HG02884 (cell line): Measurements from ENCODE around the gene ZKSCAN4.

ENCODE experiments used
- ATAC-seq: cut with Tn5 transposase; IDR thresholded peaks from one replicate; pipeline ENCODE4 v1.9.1; 2021; ENCODE audit warnings: mild to moderate bottlenecking, moderate library complexity; ENCODE audit not compliant: unreplicated experiment

Gene ZKSCAN4

GRCh38 chr6:28250747-28251146 is 1.3 kb downstream of the ZKSCAN4 start:
- ATAC-seq = no peak

GRCh38 chr6:28248916-28249315 is 3.2 kb downstream of the ZKSCAN4 start:
- ATAC-seq = no peak

GRCh38 chr6:28245206-28245941 is 6.7 kb downstream of the ZKSCAN4 start:
- no peak for ATAC-seq

GRCh38 chr6:28243946-28244345 is 8.1 kb downstream of the ZKSCAN4 start:
- no peak for ATAC-seq

GRCh38 chr6:28240471-28240870 is 11.6 kb downstream of the ZKSCAN4 start:
- no peak for ATAC-seq

GRCh38 chr6:28239636-28240035 is 12.4 kb downstream of the ZKSCAN4 start:
- no peak for ATAC-seq

GRCh38 chr6:28235912-28236452 is 16.1 kb downstream of the ZKSCAN4 start:
- no peak for ATAC-seq

GRCh38 chr6:28232785-28233184 is 19.3 kb downstream of the ZKSCAN4 start:
- no peak for ATAC-seq

- ATAC-seq = no peak
Measured at GRCh38 chr6:28226460-28226859, 25.6 kb downstream of the ZKSCAN4 start.

GRCh38 chr6:28225056-28225834 is 26.8 kb downstream of the ZKSCAN4 start, which contains the start of gene ZSCAN9:
TSS of gene ZSCAN9 (plus strand) at chr6:28225275. CDS start at chr6:28227085, 1,810 bp downstream.
- peak; percentile 80 for ATAC-seq

GRCh38 chr6:28224131-28225055 is 27.7 kb downstream of the ZKSCAN4 start:
- no peak for ATAC-seq

GRCh38 chr6:28220257-28221133 is 31.6 kb downstream of the ZKSCAN4 start:
- ATAC-seq = no peak

- ATAC-seq = peak; percentile 72
Measured at GRCh38 chr6:28218312-28219248, 33.5 kb downstream of the ZKSCAN4 start.

- no peak for ATAC-seq
Measured at GRCh38 chr6:28217890-28218289, 34.2 kb downstream of the ZKSCAN4 start.

GRCh38 chr6:28215425-28215824 is 36.6 kb downstream of the ZKSCAN4 start:
- ATAC-seq = no peak

- ATAC-seq = no peak
Measured at GRCh38 chr6:28213213-28213523, 38.9 kb downstream of the ZKSCAN4 start.

GRCh38 chr6:28212510-28213212 is 39.4 kb downstream of the ZKSCAN4 start:
- ATAC-seq = peak; percentile 59

GRCh38 chr6:28211840-28212509 is 40.1 kb downstream of the ZKSCAN4 start:
- ATAC-seq = peak; percentile 9
